ENCODE results near the gene EFCAB8.
"Not testable (repeated sequence)": the region's sequence is repeated elsewhere in the genome, so short reads cannot be mapped to it uniquely, and the experiment has no call there.

EFCAB8 gene

DNA sequence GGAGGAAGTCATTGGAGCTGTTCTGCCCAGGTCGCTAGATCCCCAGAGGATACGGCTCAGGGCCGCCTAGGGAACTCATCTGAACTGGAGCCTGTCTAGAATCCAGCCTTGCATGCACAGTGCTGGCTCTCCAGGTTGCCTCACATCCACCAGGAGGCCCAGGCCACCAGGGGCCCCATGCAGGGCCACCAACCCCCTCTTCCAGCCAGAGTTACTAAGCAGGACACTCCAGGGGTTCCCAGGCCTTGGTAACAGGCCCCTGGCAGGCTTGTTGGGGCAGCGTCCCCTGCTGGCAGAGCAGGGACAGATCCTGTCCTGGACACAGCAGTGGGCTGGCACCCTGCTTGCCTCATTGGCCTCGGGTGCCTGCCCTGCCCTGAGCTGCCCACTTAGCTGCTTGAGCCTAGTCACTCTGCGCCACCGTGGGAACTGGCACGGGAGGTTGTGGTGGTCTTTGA is 35.3 kb downstream of the EFCAB8 start:
- H3K27me3 ChIP-seq (ENCODE audit: control insufficient read depth, insufficient read depth, low read length, poor library complexity, severe bottlenecking), result no peaks in the 10 kb centered on the region
- no peak overlapping the region for H3K4me3 ChIP-seq (ENCODE audit: insufficient read depth, low read depth, low read length)
- H3K36me3 ChIP-seq (ENCODE audit: control insufficient read depth, insufficient read depth, low read length), result no peaks in the 10 kb centered on the region
- H3K27ac ChIP-seq (ENCODE audit: insufficient read depth, low read depth, low read length, poor library complexity, severe bottlenecking), result no peak overlapping the region
- WGBS, 2 experiments, result 77% methylated on average over 8 of the region's 8 CpGs
- peaks cover 5% of the 10 kb centered on the region for H3K4me1 ChIP-seq (ENCODE audit: control insufficient read depth, insufficient read depth, low read length)
- no peaks in the 10 kb centered on the region for H3K9me3 ChIP-seq (ENCODE audit: control insufficient read depth, low read length)

GRCh38 chr20:32894711-32895355 is 36.1 kb downstream of the EFCAB8 start:
- no peaks in the 10 kb centered on the region for H3K27me3 ChIP-seq (ENCODE audit: control insufficient read depth, insufficient read depth, low read length, poor library complexity, severe bottlenecking)
- H3K27ac ChIP-seq (ENCODE audit: insufficient read depth, low read depth, low read length, poor library complexity, severe bottlenecking), result no peak overlapping the region
- WGBS, 2 experiments, result 93 to 94% methylated on average over 9 of the region's 9 CpGs
- H3K4me3 ChIP-seq (ENCODE audit: insufficient read depth, low read depth, low read length), result no peak overlapping the region
- H3K4me1 ChIP-seq (ENCODE audit: control insufficient read depth, insufficient read depth, low read length), result peaks cover 5% of the 10 kb centered on the region
- no peaks in the 10 kb centered on the region for H3K9me3 ChIP-seq (ENCODE audit: control insufficient read depth, low read length)
- no peaks in the 10 kb centered on the region for H3K36me3 ChIP-seq (ENCODE audit: control insufficient read depth, insufficient read depth, low read length)

DNA sequence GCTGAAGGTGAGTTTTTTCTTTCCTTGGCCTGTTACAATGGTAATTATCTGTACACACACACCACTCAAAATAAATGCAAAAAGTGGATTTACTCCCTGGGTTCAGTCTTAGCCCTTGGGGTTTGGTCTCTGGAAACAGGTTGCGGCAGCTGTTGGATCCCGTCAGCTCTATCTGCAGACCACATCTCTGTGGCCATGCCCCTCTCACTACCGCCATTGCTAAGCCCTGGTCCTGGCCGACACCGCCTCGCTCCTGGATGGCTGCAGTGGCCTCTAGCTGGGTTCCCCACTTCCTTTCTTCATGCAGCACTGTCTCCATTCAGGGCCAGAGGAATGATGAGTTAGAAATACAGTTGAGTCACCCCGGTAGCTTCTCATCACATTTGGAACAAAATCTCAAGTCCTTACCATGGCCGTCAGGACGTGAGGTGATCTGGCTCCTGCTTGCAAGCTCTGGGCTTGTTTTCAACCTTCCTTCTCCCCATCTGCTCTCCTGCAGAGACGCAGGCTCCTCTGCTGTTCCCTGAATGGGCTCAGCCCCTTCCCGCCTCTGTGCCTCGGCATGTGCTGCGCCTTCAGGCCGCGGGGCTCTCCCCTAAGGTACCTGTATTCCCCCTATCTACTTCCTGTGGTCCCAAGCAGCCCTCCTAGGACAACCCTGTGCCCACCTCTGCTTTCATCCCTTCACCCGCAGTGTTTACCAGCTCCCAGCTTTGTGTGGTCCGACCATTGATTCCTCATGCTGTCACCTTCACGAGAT is 38.0 kb downstream of the EFCAB8 start:
- WGBS, 2 experiments, result 93 to 95% methylated on average over 18 of the region's 18 CpGs
- Histone ChIP-seq H3K27ac (ENCODE audit: insufficient read depth, low read depth, low read length, poor library complexity, severe bottlenecking) (no peak overlapping the region), H3K36me3 (ENCODE audit: control insufficient read depth, insufficient read depth, low read length) (no peaks in the 10 kb centered on the region), H3K9me3 (ENCODE audit: control insufficient read depth, low read length) (no peaks in the 10 kb centered on the region), H3K4me3 (ENCODE audit: insufficient read depth, low read depth, low read length) (no peak overlapping the region), H3K4me1 (ENCODE audit: control insufficient read depth, insufficient read depth, low read length) (peaks cover 5% of the 10 kb centered on the region), H3K27me3 (ENCODE audit: control insufficient read depth, insufficient read depth, low read length, poor library complexity, severe bottlenecking) (no peaks in the 10 kb centered on the region)

GRCh38 chr20:32898729-32899128 is 40.0 kb downstream of the EFCAB8 start:
- H3K9me3 ChIP-seq (ENCODE audit: control insufficient read depth, low read length), result no peaks in the 10 kb centered on the region
- H3K27me3 ChIP-seq (ENCODE audit: control insufficient read depth, insufficient read depth, low read length, poor library complexity, severe bottlenecking), result no peaks in the 10 kb centered on the region
- no peak overlapping the region for H3K27ac ChIP-seq (ENCODE audit: insufficient read depth, low read depth, low read length, poor library complexity, severe bottlenecking)
- H3K36me3 ChIP-seq (ENCODE audit: control insufficient read depth, insufficient read depth, low read length), result no peaks in the 10 kb centered on the region
- peaks cover 3% of the 10 kb centered on the region for H3K4me1 ChIP-seq (ENCODE audit: control insufficient read depth, insufficient read depth, low read length)
- H3K4me3 ChIP-seq (ENCODE audit: insufficient read depth, low read depth, low read length), result no peak overlapping the region
- 89 to 90% methylated on average over 5 of the region's 6 CpGs for WGBS, 2 experiments

DNA sequence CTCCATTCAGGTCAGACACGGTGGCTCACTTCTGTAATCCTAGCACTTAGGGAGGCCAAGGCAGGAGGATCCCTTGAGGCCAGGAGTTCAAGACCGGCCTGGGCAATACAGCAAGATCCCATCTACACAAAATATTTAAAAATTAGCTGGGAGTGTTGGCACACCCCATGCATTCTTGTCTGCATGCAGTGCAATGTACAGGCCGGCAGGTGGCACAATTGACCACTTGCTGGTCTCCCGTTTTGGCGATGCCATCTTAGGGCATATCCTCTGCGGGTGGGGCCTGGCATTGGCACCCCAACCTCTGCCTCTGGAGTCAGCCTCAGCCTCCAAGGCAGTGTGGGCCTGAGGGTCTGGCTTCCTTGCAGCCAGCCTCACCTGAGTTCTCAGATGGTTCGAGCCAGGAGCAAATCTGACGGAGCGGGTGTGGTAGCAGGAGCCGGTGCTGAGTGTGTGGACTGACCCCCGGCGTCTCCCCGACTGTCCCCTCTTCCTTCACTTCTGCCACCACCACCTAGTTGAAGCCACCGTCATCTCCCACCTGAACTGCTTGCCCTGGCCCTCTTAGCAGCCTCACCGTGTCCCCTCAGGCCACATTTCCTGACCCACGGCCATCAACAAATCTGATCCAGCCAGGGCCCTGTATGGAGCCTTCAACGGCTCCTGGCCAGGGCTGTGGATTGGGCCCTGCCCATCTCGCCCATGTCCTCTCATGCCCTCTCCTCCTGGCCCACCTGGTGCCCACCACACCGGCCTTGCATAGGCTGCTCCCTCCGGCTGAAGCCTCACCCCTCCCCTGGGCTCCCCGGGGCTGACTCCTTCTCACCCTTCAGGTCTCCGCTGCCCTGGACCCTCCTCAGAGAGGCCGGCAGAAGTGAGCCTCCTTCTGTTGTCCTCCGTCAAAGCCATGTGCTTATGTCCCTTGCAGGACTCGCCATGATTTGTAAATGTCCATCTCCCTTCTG is 44.0 kb downstream of the EFCAB8 start:
- Histone ChIP-seq H3K27ac (ENCODE audit: insufficient read depth, low read depth, low read length, poor library complexity, severe bottlenecking) (no peak overlapping the region), H3K4me1 (ENCODE audit: control insufficient read depth, insufficient read depth, low read length) (no peaks in the 10 kb centered on the region), H3K27me3 (ENCODE audit: control insufficient read depth, insufficient read depth, low read length, poor library complexity, severe bottlenecking) (no peaks in the 10 kb centered on the region), H3K36me3 (ENCODE audit: control insufficient read depth, insufficient read depth, low read length) (no peaks in the 10 kb centered on the region), H3K9me3 (ENCODE audit: control insufficient read depth, low read length) (no peaks in the 10 kb centered on the region), H3K4me3 (ENCODE audit: insufficient read depth, low read depth, low read length) (no peak overlapping the region)
- WGBS, 2 experiments, result 74 to 77% methylated on average over 25 of the region's 25 CpGs

- H3K4me1 ChIP-seq (ENCODE audit: control insufficient read depth, insufficient read depth, low read length), result no peaks in the 10 kb centered on the region
- WGBS, 2 experiments, result 90 to 91% methylated on average over 5 of the region's 5 CpGs
- H3K27me3 ChIP-seq (ENCODE audit: control insufficient read depth, insufficient read depth, low read length, poor library complexity, severe bottlenecking), result no peaks in the 10 kb centered on the region
- H3K4me3 ChIP-seq (ENCODE audit: insufficient read depth, low read depth, low read length), result no peak overlapping the region
- H3K9me3 ChIP-seq (ENCODE audit: control insufficient read depth, low read length), result no peaks in the 10 kb centered on the region
- no peaks in the 10 kb centered on the region for H3K36me3 ChIP-seq (ENCODE audit: control insufficient read depth, insufficient read depth, low read length)
- no peak overlapping the region for H3K27ac ChIP-seq (ENCODE audit: insufficient read depth, low read depth, low read length, poor library complexity, severe bottlenecking)
Observed at GRCh38 chr20:32903666-32904175, 45.0 kb downstream of the EFCAB8 start.

DNA sequence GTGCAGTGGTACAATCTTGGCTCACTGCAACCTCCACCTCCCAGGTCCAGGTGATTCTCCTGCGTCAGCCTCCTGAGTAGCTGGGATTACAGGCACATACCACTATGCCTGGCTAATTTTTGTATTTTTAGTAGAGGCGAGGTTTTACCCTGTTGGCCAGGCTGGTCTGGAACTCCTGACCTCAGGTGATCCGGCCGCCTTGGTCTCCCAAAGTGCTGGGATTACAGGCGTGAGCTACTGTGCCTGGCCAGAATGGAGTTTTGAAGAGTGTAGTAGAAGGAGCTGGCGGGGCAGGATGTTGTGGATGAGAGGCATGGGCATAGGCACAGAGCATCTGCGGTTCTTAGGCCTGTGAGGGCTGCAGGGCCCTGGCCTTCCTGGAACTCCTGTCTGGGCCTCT is 46.0 kb downstream of the EFCAB8 start:
- H3K27ac ChIP-seq (ENCODE audit: insufficient read depth, low read depth, low read length, poor library complexity, severe bottlenecking); H3K27me3 ChIP-seq (ENCODE audit: control insufficient read depth, insufficient read depth, low read length, poor library complexity, severe bottlenecking); H3K4me1 ChIP-seq (ENCODE audit: control insufficient read depth, insufficient read depth, low read length); H3K9me3 ChIP-seq (ENCODE audit: control insufficient read depth, low read length); H3K4me3 ChIP-seq (ENCODE audit: insufficient read depth, low read depth, low read length); H3K36me3 ChIP-seq (ENCODE audit: control insufficient read depth, insufficient read depth, low read length): not testable (repeated sequence)
- 92 to 95% methylated on average over 7 of the region's 7 CpGs for WGBS, 2 experiments

- Histone ChIP-seq H3K4me3 (ENCODE audit: insufficient read depth, low read depth, low read length) (no peak overlapping the region), H3K27me3 (ENCODE audit: control insufficient read depth, insufficient read depth, low read length, poor library complexity, severe bottlenecking) (no peaks in the 10 kb centered on the region), H3K27ac (ENCODE audit: insufficient read depth, low read depth, low read length, poor library complexity, severe bottlenecking) (no peak overlapping the region), H3K36me3 (ENCODE audit: control insufficient read depth, insufficient read depth, low read length) (no peaks in the 10 kb centered on the region), H3K4me1 (ENCODE audit: control insufficient read depth, insufficient read depth, low read length) (no peaks in the 10 kb centered on the region), H3K9me3 (ENCODE audit: control insufficient read depth, low read length) (no peaks in the 10 kb centered on the region)
- 50 to 61% methylated on average over 4 of the region's 4 CpGs for WGBS, 2 experiments
Observed at GRCh38 chr20:32906200-32906599, 47.5 kb downstream of the EFCAB8 start.

GRCh38 chr20:32906871-32907495 is 48.3 kb downstream of the EFCAB8 start:
- 90 to 93% methylated on average over 13 of the region's 13 CpGs for WGBS, 2 experiments

More at GRCh38 chr20:32906871-32907495, 48.3 kb downstream of the EFCAB8 start:
- no peak overlapping the region for H3K4me3 ChIP-seq (ENCODE audit: insufficient read depth, low read depth, low read length)
- no peaks in the 10 kb centered on the region for H3K4me1 ChIP-seq (ENCODE audit: control insufficient read depth, insufficient read depth, low read length)
- H3K27ac ChIP-seq (ENCODE audit: insufficient read depth, low read depth, low read length, poor library complexity, severe bottlenecking), result no peak overlapping the region
- no peaks in the 10 kb centered on the region for H3K9me3 ChIP-seq (ENCODE audit: control insufficient read depth, low read length)
- H3K27me3 ChIP-seq (ENCODE audit: control insufficient read depth, insufficient read depth, low read length, poor library complexity, severe bottlenecking), result no peaks in the 10 kb centered on the region
- no peaks in the 10 kb centered on the region for H3K36me3 ChIP-seq (ENCODE audit: control insufficient read depth, insufficient read depth, low read length)

Measured in ectodermal cell (in vitro differentiated cells).